Neuronal stem cell (in vitro differentiated cells): Measurements from ENCODE around the gene GREB1.

Experiments used
- DNase-seq: peaks from one replicate; pipeline ENCODE4 v3.0.0-alpha.2; 2013; ENCODE audit warnings: low spot score
- H2AFZ ChIP-seq: one replicate; pipeline ENCODE4 v1.6.1; 2013; ENCODE audit warnings: mild to moderate bottlenecking, low read length, inconsistent platforms
- H2AK5ac ChIP-seq: 2 replicates; pipeline ENCODE4 v1.6.1; 2013; ENCODE audit warnings: low read depth, mild to moderate bottlenecking, inconsistent platforms, low read length, moderate library complexity, mixed read lengths
- H2BK120ac ChIP-seq: 2 replicates; pipeline ENCODE4 v1.6.1; 2013; ENCODE audit warnings: low read depth, mild to moderate bottlenecking, inconsistent platforms, low read length, moderate library complexity, mixed read lengths
- H2BK12ac ChIP-seq: one replicate; pipeline ENCODE4 v1.6.1; 2013; ENCODE audit warnings: low read length, inconsistent platforms
- H2BK15ac ChIP-seq: 2 replicates; pipeline ENCODE4 v1.6.1; 2013; ENCODE audit warnings: mild to moderate bottlenecking, low read length, inconsistent platforms, mixed read lengths
- H2BK5ac ChIP-seq: one replicate; pipeline ENCODE4 v1.6.1; 2013; ENCODE audit warnings: inconsistent platforms, mild to moderate bottlenecking, low read length, moderate library complexity
- H3K14ac ChIP-seq: one replicate; pipeline ENCODE4 v1.6.1; 2013; ENCODE audit warnings: low read length, inconsistent platforms
- H3K18ac ChIP-seq: 2 replicates; pipeline ENCODE4 v1.6.1; 2013; ENCODE audit warnings: low read length, inconsistent platforms
- H3K23ac ChIP-seq: 2 replicates; pipeline ENCODE4 v1.6.1; 2013; ENCODE audit warnings: low read depth, mild to moderate bottlenecking, mixed read lengths, low read length, inconsistent platforms; ENCODE audit not compliant: poor library complexity
- H3K27ac ChIP-seq: replicated peaks from 3 replicates; pipeline ENCODE4 v1.5.1; 2013; ENCODE audit warnings: low read length, inconsistent platforms
- H3K27me3 ChIP-seq, 3 experiments: 2 replicates each; pipeline ENCODE4 v1.6.1; 2013; ENCODE audit warnings: low read length in 3 of 3, mild to moderate bottlenecking in 2 of 3, inconsistent platforms in 1 of 3, low read depth in 1 of 3, mixed read lengths in 1 of 3, moderate library complexity in 1 of 3; ENCODE audit not compliant: control insufficient read depth in 3 of 3, insufficient read depth in 3 of 3
- H3K36me3 ChIP-seq, 2 donors: replicated peaks in 1 of 2; 2 replicates each; pipeline ENCODE4 v1.6.1; 2013; ENCODE audit warnings: low read length in 2 of 2; ENCODE audit not compliant: control insufficient read depth in 2 of 2, insufficient read depth in 2 of 2
- H3K4ac ChIP-seq: 2 replicates; pipeline ENCODE4 v1.6.1; 2013; ENCODE audit warnings: inconsistent platforms, mild to moderate bottlenecking, low read length, moderate library complexity
- H3K4me1 ChIP-seq, 2 donors: 1 replicate in 1 of 2; 2 replicates in 1 of 2; pipeline ENCODE4 v1.6.1; 2013; ENCODE audit warnings: low read length in 2 of 2, low read depth in 1 of 2; ENCODE audit not compliant: control insufficient read depth in 2 of 2, insufficient read depth in 1 of 2
- H3K4me2 ChIP-seq: one replicate; pipeline ENCODE4 v1.6.1; 2013; ENCODE audit warnings: mild to moderate bottlenecking, low read length, inconsistent platforms; ENCODE audit not compliant: insufficient read depth, poor library complexity, severe bottlenecking
- H3K4me3 ChIP-seq, 2 donors: 2 replicates each; pipeline ENCODE4 v1.5.1; 2013; ENCODE audit warnings: low read length in 2 of 2, mild to moderate bottlenecking in 2 of 2, inconsistent platforms in 1 of 2, moderate library complexity in 1 of 2
- H3K79me1 ChIP-seq: one replicate; pipeline ENCODE4 v1.6.1; 2013; ENCODE audit warnings: low read depth, mild to moderate bottlenecking, inconsistent platforms, low read length, moderate library complexity
- H3K9ac ChIP-seq: one replicate; pipeline ENCODE4 v1.6.1; 2013; ENCODE audit warnings: mild to moderate bottlenecking, low read depth, low read length, inconsistent platforms; ENCODE audit not compliant: poor library complexity
- H3K9me3 ChIP-seq, 2 donors: replicated peaks in 1 of 2; 2 replicates each; pipeline versions ENCODE3 to v1.6.1; 2013; ENCODE audit warnings: low read length in 2 of 2, mild to moderate bottlenecking in 2 of 2, inconsistent platforms in 1 of 2, low read depth in 1 of 2, mixed read lengths in 1 of 2, moderate library complexity in 1 of 2; ENCODE audit not compliant: control insufficient read depth in 2 of 2, insufficient read depth in 1 of 2
- H4K8ac ChIP-seq: one replicate; pipeline ENCODE4 v1.6.1; 2013; ENCODE audit warnings: low read depth, mild to moderate bottlenecking, inconsistent platforms, low read length, moderate library complexity
- H4K91ac ChIP-seq: one replicate; pipeline ENCODE4 v1.6.1; 2013; ENCODE audit warnings: low read length, low read depth, mild to moderate bottlenecking, inconsistent platforms; ENCODE audit not compliant: poor library complexity
- WGBS, 2 donors: extraction: QIAGEN DNeasy Blood & Tissue Kit; methylation state at CpG; one replicate each; pipeline ENCODE4 v1.1.7; 2013; ENCODE audit warnings: missing lambda C conversion rate in 2 of 2, mixed read lengths in 1 of 2; ENCODE audit not compliant: insufficient read length in 2 of 2, insufficient replicate concordance in 1 of 2; ENCODE audit errors: extremely low coverage in 2 of 2; 5-methylcytosine and 5-hydroxymethylcytosine counted together

The GREB1 gene

GRCh38 chr2:11500702-11501303 is 33.0 kb upstream of the GREB1 start:
- H3K9ac ChIP-seq: no peak overlapping the region
- no peak overlapping the region for H2BK12ac ChIP-seq
- no peak overlapping the region for H3K4ac ChIP-seq
- H3K4me3 ChIP-seq: no peak overlapping the region
- no peak overlapping the region for H2BK120ac ChIP-seq
- H2AFZ ChIP-seq: no peak overlapping the region
- peak overlapping the region; percentile 40 for H2AK5ac ChIP-seq
- H3K9me3 ChIP-seq: peaks cover 8 to 28% of the 10 kb centered on the region in 2 donors
- WGBS, 2 donors: no CpG with 5 or more reads among the region's 5 CpGs
- no peak overlapping the region for H3K27ac ChIP-seq
- H4K8ac ChIP-seq: no peak overlapping the region
- no peak overlapping the region for H3K4me2 ChIP-seq
- H3K36me3 ChIP-seq: peaks cover 2 to 46% of the 10 kb centered on the region in 2 donors
- H3K23ac ChIP-seq: no peak overlapping the region
- DNase-seq: no peak
- H3K27me3 ChIP-seq: peaks cover 0 to 2% (median 0%) of the 10 kb centered on the region in 3 experiments
- H3K79me1 ChIP-seq: peaks cover 3% of the 10 kb centered on the region
- no peak overlapping the region for H4K91ac ChIP-seq
- no peak overlapping the region for H2BK15ac ChIP-seq
- no peak overlapping the region for H3K14ac ChIP-seq
- no peak overlapping the region for H3K18ac ChIP-seq
- H3K4me1 ChIP-seq: peaks cover 7 to 42% of the 10 kb centered on the region in 2 donors
- no peak overlapping the region for H2BK5ac ChIP-seq

GRCh38 chr2:11502740-11503292 is 31.0 kb upstream of the GREB1 start:
- H2BK120ac ChIP-seq: no peak overlapping the region
- no peak for DNase-seq
- H3K27ac ChIP-seq: no peak overlapping the region
- peaks cover 0 to 2% (median 0%) of the 10 kb centered on the region in 3 experiments for H3K27me3 ChIP-seq
- peaks cover 6% of the 10 kb centered on the region for H3K79me1 ChIP-seq
- H2BK15ac ChIP-seq: no peak overlapping the region
- H4K91ac ChIP-seq: no peak overlapping the region
- no CpG with 5 or more reads among the region's 4 CpGs for WGBS, 2 donors
- no peak overlapping the region for H2AK5ac ChIP-seq
- H3K9me3 ChIP-seq: peaks cover 8 to 28% of the 10 kb centered on the region in 2 donors
- no peak overlapping the region for H3K9ac ChIP-seq
- no peak overlapping the region for H2BK12ac ChIP-seq
- no peak overlapping the region for H3K23ac ChIP-seq
- H3K14ac ChIP-seq: no peak overlapping the region
- no peak overlapping the region for H3K4ac ChIP-seq
- no peak overlapping the region for H4K8ac ChIP-seq
- no peak overlapping the region for H3K4me2 ChIP-seq
- no peak overlapping the region for H2AFZ ChIP-seq
- H2BK5ac ChIP-seq: no peak overlapping the region
- no peak overlapping the region for H3K18ac ChIP-seq
- H3K4me3 ChIP-seq: no peak overlapping the region
- H3K4me1 ChIP-seq: peaks cover 4 to 27% of the 10 kb centered on the region in 2 donors
- H3K36me3 ChIP-seq: peaks cover 2 to 63% of the 10 kb centered on the region in 2 donors

- H4K8ac ChIP-seq: no peak overlapping the region
- H2AFZ ChIP-seq: no peak overlapping the region
- H3K9ac ChIP-seq: no peak overlapping the region
- peaks cover 2 to 69% of the 10 kb centered on the region in 2 donors for H3K36me3 ChIP-seq
- H4K91ac ChIP-seq: no peak overlapping the region
- no peak overlapping the region for H2BK120ac ChIP-seq
- no peak overlapping the region for H3K4me2 ChIP-seq
- WGBS, 2 donors: no CpG with 5 or more reads among the region's 8 CpGs
- H3K27me3 ChIP-seq: peaks cover 0 to 2% (median 0%) of the 10 kb centered on the region in 3 experiments
- H2AK5ac ChIP-seq: no peak overlapping the region
- H3K27ac ChIP-seq: no peak overlapping the region
- no peak overlapping the region for H3K23ac ChIP-seq
- no peak overlapping the region for H2BK12ac ChIP-seq
- H3K14ac ChIP-seq: no peak overlapping the region
- H3K9me3 ChIP-seq: peaks cover 8 to 30% of the 10 kb centered on the region in 2 donors
- no peak overlapping the region for H2BK15ac ChIP-seq
- H3K18ac ChIP-seq: no peak overlapping the region
- DNase-seq: no peak
- no peak overlapping the region for H2BK5ac ChIP-seq
- no peak overlapping the region for H3K4me3 ChIP-seq
- H3K4ac ChIP-seq: no peak overlapping the region
- peaks cover 6% of the 10 kb centered on the region for H3K79me1 ChIP-seq
- peaks cover 3 to 21% of the 10 kb centered on the region in 2 donors for H3K4me1 ChIP-seq
Measured at GRCh38 chr2:11503354-11503927, 30.4 kb upstream of the GREB1 start.
